ACC112 (cell line): ENCODE data around the gene CFAP410.

Experiments
- H2AFZ ChIP-seq: fragments of 200-600 bp; sonication (generic); one replicate; pipeline ENCODE4 v1.6.0; 2017; ENCODE audit warnings: antibody characterized with exemption, low read length; ENCODE audit not compliant: unreplicated experiment
- H3K27ac ChIP-seq: fragments of 200-600 bp; sonication (generic); 2 replicates; pipeline ENCODE4 v1.5.1; 2014; ENCODE audit warnings: low read depth, mild to moderate bottlenecking, antibody characterized with exemption, low read length, moderate library complexity
- H3K27me3 ChIP-seq: fragments of 200-600 bp; sonication (generic); 2 replicates; pipeline ENCODE4 v1.6.1; 2014; ENCODE audit warnings: mild to moderate bottlenecking, antibody characterized with exemption, low read length, moderate library complexity, mixed read lengths; ENCODE audit not compliant: insufficient read depth
- H3K36me3 ChIP-seq: fragments of 200-600 bp; sonication (generic); 2 replicates; pipeline ENCODE4 v1.6.1; 2016; ENCODE audit warnings: mild to moderate bottlenecking, antibody characterized with exemption, low read length, moderate library complexity, mixed read lengths; ENCODE audit not compliant: insufficient read depth
- H3K4me1 ChIP-seq: fragments of 200-600 bp; sonication (generic); one replicate; pipeline ENCODE4 v1.6.1; 2016; ENCODE audit warnings: low read length, mixed read lengths; ENCODE audit not compliant: insufficient read depth, unreplicated experiment, control insufficient read depth
- H3K4me3 ChIP-seq: fragments of 200-600 bp; sonication (generic); 2 replicates; pipeline ENCODE4 v1.5.1; 2014; ENCODE audit warnings: mild to moderate bottlenecking, low read depth, low read length
- H3K79me2 ChIP-seq: fragments of 200-600 bp; sonication (generic); one replicate; pipeline ENCODE4 v1.6.0; 2016; ENCODE audit warnings: low read length; ENCODE audit not compliant: control insufficient read depth, unreplicated experiment, insufficient read depth

The CFAP410 gene

GRCh38 chr21:44357064-44357837, 18.1 kb upstream of the CFAP410 start:
- Histone ChIP-seq H3K4me3 (no peak overlapping the region), H3K4me1 (no peaks in the 10 kb centered on the region), H2AFZ (no peak overlapping the region), H3K79me2 (no peaks in the 10 kb centered on the region), H3K27me3 (peaks cover 26% of the 10 kb centered on the region), H3K27ac (no peak overlapping the region), H3K36me3 (no peaks in the 10 kb centered on the region)

DNA sequence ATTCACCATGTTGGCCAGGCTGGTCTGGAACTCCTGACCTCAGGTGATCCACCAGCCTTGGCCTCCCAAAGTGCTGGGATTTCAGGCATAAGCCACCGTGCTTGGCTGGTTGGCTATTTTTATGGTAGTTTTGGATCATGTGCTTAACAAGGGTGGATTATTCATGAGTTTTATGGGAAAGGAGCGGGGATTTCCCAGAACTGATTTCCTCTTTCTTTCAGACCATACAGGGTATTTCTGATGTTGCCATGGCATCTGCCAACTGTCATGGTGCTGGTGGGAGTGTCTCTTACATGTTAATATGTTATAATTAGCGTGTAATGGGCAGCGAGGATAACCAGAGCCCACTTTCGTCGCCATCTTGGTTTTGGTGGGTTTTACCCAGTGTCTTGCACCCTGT, 17.4 kb upstream of the CFAP410 start:
- H3K36me3 ChIP-seq = no peaks in the 10 kb centered on the region
- no peak overlapping the region for H3K4me3 ChIP-seq
- no peaks in the 10 kb centered on the region for H3K4me1 ChIP-seq
- no peaks in the 10 kb centered on the region for H3K79me2 ChIP-seq
- peaks cover 32% of the 10 kb centered on the region for H3K27me3 ChIP-seq
- no peak overlapping the region for H3K27ac ChIP-seq
- no peak overlapping the region for H2AFZ ChIP-seq

GRCh38 chr21:44356160-44356559, 17.0 kb upstream of the CFAP410 start:
- Histone ChIP-seq H3K4me1 (no peaks in the 10 kb centered on the region), H3K27me3 (peaks cover 37% of the 10 kb centered on the region), H3K79me2 (no peaks in the 10 kb centered on the region), H2AFZ (no peak overlapping the region), H3K27ac (no peak overlapping the region), H3K36me3 (no peaks in the 10 kb centered on the region), H3K4me3 (no peak overlapping the region)

GRCh38 chr21:44354775-44355771, 15.9 kb upstream of the CFAP410 start:
- H3K36me3 ChIP-seq = no peaks in the 10 kb centered on the region
- H2AFZ ChIP-seq = no peak overlapping the region
- peaks cover 43% of the 10 kb centered on the region for H3K27me3 ChIP-seq
- no peak overlapping the region for H3K27ac ChIP-seq
- no peaks in the 10 kb centered on the region for H3K4me1 ChIP-seq
- no peak overlapping the region for H3K4me3 ChIP-seq
- H3K79me2 ChIP-seq = no peaks in the 10 kb centered on the region

GRCh38 chr21:44354001-44354405, 14.8 kb upstream of the CFAP410 start:
- Histone ChIP-seq H2AFZ (no peak overlapping the region), H3K27ac (no peak overlapping the region), H3K4me3 (no peak overlapping the region), H3K27me3 (peaks cover 53% of the 10 kb centered on the region), H3K36me3 (no peaks in the 10 kb centered on the region), H3K4me1 (no peaks in the 10 kb centered on the region), H3K79me2 (no peaks in the 10 kb centered on the region)

DNA sequence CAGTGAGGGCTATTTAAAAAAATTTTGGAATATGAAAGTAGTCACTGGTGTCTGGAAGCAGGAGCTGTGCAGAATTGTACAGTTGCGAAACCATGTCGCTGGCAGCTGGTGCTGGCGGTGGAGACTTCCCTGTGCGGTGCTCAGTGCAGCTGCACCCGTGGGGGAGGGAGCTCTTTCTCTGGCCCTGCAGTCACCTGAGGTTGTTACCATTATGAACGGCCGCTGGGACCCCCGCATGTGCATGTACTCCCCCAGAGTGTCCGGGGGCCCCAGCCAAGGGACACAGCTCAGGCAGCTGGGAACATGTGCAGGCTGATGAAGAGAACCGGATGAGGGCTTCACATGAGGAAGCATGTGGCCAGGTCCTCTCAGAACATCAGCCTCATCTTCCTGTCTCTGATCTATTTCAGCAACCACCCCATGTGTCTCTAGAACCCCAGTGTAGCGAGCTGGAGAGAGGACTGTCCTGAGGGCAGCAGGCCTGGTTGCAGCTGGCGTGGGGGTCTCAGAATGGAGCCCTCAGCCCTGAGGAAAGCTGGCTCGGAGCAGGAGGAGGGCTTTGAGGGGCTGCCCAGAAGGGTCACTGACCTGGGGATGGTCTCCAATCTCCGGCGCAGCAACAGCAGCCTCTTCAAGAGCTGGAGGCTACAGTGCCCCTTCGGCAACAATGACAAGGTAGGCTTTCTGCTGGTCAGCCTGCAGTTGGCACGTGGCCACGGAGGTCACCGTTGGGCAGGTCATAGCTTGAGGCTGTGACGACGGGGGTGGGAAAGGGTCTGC, 14.2 kb upstream of the CFAP410 start, which contains the start of gene TRPM2:
TSS of gene TRPM2 (plus strand) at position 431 of the 780 bp plus-strand sequence. CDS start at position 511, 80 bp downstream.
- Histone ChIP-seq H3K79me2 (no peaks in the 10 kb centered on the region), H3K4me3 (no peak within 1 kb of the TSS), H3K4me1 (no peaks in the 10 kb centered on the region), H2AFZ (no peak within 1 kb of the TSS), H3K27ac (no peak within 1 kb of the TSS), H3K27me3 (peaks cover 55% of the 10 kb centered on the region), H3K36me3 (no peaks in the 10 kb centered on the region)

- Histone ChIP-seq H2AFZ (no peak overlapping the region), H3K79me2 (no peaks in the 10 kb centered on the region), H3K27ac (no peak overlapping the region), H3K36me3 (no peaks in the 10 kb centered on the region), H3K4me1 (no peaks in the 10 kb centered on the region), H3K4me3 (no peak overlapping the region), H3K27me3 (peaks cover 58% of the 10 kb centered on the region)
These were observed 13.2 kb upstream of the CFAP410 start for GRCh38 chr21:44352253-44352860.

DNA sequence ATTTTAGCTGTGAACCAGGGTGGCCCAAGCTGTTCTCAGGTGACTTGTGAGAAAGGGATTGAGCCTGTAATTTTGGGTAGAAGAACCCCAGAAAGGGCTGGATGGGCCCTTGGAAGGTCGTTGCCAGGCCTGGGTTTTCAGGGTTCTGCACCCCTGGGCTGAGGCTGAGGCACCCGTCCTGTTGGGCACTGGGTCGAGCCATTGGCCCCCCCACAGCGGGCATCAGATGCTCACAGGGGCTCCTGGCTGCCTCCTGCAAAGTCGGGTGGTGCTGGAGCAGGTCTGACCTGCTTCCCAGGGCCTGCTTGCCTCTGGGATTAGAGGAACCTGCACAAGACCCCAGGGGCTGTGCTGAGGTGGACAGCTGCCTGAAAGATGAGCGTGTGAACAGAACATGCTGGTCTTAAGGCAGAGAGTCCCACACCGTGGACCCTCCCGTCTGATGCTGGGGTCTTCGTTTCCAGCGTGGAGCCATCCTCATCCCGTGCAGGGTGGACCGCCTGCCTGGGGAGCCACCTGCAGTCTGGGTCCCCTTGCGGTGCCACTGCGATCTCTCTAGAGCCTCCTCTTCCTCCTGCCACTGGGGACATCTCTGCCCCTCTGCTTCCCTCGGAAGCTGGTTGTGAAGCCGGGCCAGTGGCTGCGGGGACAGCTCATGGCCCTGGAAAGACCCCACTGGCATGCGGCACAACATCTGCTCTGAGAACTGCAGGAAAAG, 12.5 kb upstream of the CFAP410 start:
- no peak overlapping the region for H3K4me3 ChIP-seq
- H3K27ac ChIP-seq = no peak overlapping the region
- no peaks in the 10 kb centered on the region for H3K4me1 ChIP-seq
- no peaks in the 10 kb centered on the region for H3K36me3 ChIP-seq
- no peaks in the 10 kb centered on the region for H3K79me2 ChIP-seq
- peaks cover 64% of the 10 kb centered on the region for H3K27me3 ChIP-seq
- no peak overlapping the region for H2AFZ ChIP-seq

DNA sequence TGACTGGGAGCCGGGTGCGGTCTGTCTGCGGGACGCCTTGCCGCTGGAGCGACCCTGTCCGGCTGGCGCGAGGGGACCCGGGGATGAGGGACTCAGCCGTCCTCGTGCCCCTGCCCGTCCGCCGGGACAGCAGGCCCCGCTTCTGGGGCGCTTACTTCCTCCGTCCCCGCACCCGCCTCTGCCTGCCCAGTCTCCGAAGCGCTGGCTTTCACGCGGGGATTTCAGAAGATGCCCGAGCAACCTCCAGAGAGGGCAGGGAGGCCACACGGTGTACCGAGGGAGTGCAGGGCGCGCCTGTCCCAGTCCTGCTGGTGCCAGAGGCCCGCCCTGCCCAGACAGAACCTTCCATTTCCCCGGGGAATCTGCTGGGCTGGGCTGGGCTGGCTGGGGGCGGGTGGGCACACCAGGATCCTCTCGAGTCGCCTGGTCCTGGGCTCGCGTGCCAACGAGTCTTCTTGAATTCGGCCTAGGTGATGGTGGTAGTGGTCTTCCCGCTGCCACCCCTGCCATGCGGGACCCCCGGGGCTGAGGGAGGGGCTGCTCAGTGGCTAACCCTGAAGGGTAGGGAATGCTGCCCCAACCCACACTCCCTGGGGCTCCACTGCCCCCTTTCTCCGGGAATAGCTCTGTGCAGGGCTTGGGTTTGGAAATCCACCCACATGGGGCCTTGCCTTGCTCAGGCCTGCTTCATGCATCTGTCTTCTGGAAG, 11.7 kb upstream of the CFAP410 start:
- H3K79me2 ChIP-seq = no peaks in the 10 kb centered on the region
- H3K4me1 ChIP-seq = no peaks in the 10 kb centered on the region
- peaks cover 64% of the 10 kb centered on the region for H3K27me3 ChIP-seq
- H3K4me3 ChIP-seq = no peak overlapping the region
- H3K27ac ChIP-seq = no peak overlapping the region
- H3K36me3 ChIP-seq = no peaks in the 10 kb centered on the region
- no peak overlapping the region for H2AFZ ChIP-seq
